GM21515 (cell line): Measurements from ENCODE around the gene SMIM8.
"Not testable (repeated sequence)": the region's sequence is repeated elsewhere in the genome, so short reads cannot be mapped to it uniquely, and the experiment has no call there.

Experiments
- ATAC-seq: cut with Tn5 transposase; IDR thresholded peaks from one replicate; pipeline ENCODE4 v1.9.1; 2021; ENCODE audit not compliant: unreplicated experiment

The SMIM8 gene, protein sequence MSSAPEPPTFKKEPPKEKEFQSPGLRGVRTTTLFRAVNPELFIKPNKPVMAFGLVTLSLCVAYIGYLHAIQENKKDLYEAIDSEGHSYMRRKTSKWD

DNA sequence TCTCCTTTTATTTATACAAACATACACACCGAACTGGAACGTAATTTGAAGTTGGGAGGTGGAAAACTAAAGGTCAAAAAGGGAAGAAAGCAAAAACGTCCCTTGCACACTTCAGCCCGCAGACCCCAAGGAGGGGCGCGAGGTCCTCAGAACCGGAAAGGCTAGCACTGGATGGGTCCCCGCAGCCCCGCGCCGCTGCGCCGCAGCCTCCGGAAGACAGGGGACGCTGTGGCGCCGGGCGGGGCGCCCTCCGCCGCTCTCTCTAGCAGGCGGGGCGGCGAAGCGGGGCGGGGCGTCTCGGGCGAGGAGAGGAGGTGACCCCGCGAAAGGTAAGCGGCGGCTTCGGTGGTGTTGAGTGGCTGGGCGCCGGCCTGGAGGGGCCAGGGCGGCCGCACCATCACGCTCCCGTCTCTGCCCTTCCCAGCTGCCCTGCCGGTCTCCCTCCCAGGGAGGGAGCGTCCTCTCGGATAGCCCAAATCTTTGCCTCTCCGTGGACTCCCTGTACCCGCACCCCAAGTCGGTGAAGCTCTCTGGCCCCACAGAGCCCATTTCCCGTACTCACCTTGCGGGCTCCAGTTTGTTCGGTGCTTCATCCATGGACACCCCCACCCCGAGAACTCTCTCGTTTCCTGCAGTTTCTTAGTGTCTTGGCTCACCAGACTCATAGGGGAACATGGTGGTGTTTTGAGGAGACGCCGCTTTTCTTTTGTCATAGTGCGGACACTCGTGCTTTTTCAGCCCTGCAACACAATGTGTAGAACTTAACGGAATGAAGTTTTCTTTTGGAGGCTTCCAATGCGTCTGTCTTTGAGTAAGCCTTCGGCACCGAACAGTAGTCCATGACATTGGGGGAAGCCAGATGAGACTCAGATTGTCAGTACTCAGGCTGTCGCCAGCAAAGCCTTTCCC is at the start of gene SMIM8:
Gene SMIM8, plus strand, starts transcription at position 285 of the 909 bp plus-strand sequence. CDS start 14,444 bp downstream, outside the sequence.
- peak; percentile 99 for ATAC-seq

DNA sequence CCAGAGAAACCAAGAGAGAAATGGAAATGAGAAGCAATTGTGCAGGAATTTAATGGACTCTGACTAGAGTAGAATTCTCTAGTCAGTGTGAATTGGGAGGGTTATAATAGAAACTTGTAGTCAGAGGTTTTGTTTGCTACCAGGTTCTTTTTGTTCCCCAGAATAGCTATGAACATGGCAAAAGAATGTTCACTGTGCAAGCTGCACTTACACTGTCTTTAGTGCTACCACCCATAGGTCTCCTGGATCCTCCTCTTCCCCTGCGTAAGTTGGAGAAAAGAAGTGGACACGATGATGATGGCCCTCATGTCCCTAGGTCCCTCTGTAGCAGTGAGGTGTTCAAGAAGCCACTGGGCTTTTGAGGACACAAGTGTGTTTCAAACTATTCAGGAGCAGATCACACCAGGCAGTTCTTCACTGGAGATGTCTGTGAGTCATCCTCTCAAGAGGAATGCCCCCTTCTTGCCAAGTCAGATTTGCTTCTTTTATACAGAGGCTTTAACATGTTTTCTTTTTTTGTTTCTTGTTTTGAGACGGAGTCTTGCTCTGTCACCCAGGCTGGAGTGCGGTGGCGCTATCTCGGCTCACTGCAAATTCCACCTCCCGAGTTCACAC is 47.6 kb upstream of the SMIM8 start:
- no peak for ATAC-seq

DNA sequence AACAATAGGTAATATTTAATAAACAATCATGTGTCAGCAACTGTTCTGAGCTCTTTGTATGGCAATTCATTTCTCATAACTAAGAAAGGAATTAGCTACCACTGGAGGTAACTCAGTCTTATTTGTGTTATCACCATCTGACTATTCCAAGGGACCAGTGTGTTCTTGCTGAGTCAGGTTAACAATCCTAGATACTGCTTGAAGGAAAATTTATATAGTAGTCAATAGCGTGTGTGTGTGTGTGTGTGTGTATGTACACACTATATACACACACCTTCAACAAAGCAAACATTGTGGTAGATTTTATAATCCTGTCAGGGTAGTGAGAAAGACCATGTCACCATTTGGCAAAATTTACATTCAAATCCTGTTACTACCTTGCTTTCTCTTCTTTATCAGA is 45.8 kb upstream of the SMIM8 start:
- no peak for ATAC-seq

DNA sequence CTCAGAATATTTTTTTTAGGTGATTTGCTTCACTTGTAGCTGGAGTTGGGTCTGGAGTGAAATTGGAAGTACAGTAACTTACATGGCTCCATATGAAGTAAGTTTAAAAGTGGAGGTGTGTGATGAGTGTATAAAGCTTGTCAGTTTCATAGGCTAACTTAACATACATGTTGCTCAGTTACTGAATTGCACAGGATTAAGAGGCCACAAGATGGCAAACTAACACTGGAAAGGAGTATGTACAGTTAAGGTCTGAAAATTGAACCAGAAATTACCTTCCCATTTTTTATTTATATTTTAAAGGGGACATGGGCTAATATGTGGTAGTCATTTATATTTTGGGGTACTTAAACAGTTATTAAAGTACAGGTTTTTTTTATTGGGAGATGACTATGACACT is 45.3 kb upstream of the SMIM8 start:
- no peak for ATAC-seq

DNA sequence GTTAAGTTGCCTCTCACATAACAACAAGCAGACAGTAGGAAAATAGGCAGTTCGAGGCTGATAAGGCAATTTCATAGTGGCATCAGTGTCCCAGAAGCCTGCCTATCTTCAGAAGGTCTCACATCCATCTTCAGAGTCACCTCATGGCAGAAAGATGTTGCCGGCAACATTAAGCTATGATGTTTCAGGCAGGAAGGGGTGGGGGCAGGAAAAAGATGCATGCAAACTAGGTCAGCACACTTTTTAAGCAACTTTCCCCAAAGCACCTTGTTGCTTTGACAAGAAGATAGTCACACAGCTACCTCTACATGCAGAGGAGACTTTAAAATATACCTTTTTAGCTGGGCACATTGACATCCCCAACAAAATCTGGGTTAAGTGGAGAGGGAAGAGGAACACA is 43.2 kb upstream of the SMIM8 start:
- ATAC-seq = no peak

DNA sequence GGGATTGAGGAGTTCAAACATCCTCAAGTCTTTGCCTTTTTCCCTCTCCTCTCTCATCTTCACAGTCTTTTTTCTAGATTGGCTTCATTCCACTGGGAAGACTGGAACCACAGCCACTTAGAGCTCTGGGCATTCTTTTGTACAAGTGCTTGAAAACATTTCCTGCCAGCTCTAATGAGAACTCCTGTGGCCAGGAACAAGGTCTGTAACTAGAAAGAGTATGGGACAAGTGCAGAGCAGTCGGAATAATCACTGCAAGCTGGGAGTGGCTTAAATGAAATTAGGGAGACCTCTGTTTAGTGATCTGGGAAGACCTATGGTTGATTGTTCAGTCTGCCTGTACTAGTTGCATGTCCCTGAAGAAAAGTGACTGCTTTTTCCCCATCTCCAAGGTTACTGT is 41.0 kb upstream of the SMIM8 start:
- ATAC-seq = no peak

DNA sequence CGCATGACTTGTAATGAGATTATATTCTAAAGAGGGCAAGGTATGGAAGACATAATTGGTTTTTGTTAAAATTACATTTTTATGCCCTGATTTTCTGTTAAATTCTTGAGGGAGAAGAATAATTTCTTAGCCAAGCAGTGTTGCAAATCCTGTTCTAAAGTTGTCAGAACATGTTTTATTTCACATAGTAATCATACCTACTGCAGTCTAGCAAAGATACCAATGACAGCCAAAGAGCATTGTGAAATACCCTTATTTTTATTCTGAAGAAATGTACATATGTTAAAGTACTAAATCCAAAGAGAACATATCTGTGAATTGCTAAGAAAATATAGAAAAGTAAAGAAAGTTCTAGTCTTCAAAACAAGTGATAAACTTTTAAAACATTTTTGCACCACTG is 39.6 kb upstream of the SMIM8 start:
- ATAC-seq = no peak

DNA sequence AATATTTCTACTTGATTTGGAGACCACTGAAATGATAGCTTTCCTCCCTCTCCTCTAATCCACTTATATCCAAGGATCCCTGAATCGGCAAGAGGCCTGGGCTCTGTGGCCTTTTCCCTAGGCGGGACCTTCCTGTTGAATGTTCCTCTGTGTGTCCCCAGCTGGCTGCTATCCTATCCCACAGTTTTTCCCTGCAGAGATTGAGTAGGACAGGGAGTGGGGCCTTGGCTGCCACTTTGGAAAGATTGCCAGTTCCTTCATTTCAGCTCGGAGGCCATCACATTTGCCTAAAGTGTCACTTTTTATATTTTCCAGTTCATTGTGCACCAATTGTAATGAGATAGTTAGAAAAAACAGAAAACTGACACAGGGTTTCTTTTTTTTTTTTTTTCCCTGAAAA is 38.9 kb upstream of the SMIM8 start:
- ATAC-seq = no peak

DNA sequence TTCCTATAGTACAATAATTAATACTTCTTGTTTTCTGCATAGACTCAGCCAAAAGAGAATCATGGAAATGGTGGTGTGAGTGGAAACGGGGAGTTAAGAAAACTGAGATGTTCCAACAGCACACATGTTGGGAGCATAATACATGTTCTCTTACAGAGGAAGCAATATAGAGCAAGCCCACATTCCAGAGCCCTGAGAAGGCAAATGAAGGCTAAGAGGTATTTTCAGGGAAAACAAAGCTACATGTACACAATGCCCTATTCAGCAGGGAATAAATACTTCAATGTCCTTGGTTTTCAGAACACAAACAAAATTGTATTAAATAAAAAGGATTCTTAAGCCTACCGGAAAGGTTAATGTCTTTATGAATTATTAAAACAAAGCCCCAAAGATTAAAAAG is 35.1 kb upstream of the SMIM8 start:
- ATAC-seq = no peak

DNA sequence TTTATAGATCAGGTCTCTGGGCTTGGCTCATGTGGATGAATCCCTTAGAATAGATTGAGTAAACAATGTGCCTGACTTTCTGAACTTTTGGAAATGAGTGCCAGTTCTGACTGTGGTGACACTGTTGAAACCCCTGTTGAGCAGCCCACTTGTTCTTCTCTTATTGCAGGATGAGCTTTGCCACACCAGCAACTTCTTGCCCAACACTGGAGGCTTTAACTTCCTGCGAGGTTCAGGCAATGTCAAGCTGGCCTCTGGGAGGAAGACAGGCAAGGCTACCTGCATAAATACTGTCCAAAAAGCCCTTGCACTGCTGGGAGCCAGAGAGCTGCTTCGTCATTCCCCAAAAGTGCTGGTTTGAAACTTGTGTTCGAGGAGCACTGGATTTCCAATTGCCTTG is 32.8 kb upstream of the SMIM8 start:
- ATAC-seq = no peak

DNA sequence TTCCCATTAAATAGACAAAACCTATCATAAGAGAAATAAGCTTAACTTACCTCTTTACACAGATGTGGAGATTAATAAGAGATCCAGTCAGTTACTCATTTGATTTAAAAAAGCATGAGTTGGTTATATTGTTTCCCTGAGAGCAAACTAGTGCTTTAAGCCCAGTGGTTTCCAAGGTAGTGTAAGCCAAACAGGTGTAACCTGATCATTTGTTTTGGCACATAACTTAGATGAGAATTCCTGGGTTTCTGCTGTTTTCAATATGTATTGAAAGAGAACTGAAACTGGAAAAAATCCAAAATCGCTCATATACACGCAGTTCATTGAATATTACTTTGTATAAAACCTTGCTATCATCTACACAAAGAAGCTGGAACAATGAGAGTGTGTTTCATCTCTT is 30.5 kb upstream of the SMIM8 start:
- no peak for ATAC-seq

DNA sequence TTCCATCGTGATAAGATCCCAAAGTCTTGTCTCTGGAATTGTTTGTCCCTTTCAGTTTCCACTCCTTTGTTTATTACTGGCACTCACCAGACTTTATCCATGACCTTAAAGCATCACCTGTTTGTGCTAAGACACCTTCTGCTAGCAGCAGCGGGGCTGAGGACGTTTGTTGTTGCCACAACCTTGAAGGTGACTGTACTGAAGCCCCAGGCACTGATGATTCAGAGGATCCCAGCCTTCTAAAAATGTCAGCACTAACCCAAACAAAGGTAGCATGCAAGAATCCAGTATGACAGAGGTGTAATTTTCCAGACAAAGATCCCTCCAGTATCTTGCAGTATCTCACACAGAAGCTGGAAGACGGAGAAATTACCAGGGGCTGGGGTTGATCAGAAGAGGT is 28.9 kb upstream of the SMIM8 start:
- ATAC-seq = no peak

DNA sequence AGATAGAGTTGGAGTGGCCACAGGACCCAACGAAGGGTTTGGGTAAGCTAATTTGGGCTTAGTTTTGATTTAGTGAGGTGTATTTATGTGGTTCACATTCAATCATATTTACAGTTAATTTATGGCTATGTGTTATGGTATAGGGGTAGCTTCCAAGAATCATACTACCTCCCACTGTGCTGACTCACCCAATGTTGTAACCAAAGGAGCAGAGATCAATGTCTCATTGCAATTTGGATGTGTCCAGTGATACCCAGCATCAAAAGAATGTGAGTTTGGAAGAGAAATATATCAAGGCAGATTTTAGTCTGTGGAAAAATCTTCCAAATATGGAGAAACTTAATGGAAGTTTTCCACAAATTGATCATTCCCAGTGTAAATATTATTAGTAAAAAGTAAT is 25.3 kb upstream of the SMIM8 start:
- no peak for ATAC-seq

DNA sequence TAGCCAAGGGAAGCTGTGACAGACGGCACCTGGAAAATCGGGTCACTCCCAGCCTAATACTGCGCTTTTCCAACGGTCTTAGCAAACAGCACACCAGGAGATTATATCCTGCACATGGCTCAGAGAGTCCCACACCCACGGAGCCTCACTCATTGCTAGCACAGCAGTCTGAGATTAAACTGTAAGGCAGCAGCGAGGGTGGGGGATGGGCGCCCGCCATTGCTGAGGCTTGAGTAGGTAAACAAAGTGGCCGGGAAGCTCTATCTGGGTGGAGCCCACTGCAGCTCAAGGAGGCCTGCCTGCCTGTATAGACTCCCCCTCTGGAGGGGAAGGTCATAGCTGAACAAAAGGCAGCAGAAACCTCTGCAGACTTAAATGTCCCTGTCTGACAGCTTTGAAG is 21.1 kb upstream of the SMIM8 start:
- ATAC-seq = not testable (repeated sequence)

DNA sequence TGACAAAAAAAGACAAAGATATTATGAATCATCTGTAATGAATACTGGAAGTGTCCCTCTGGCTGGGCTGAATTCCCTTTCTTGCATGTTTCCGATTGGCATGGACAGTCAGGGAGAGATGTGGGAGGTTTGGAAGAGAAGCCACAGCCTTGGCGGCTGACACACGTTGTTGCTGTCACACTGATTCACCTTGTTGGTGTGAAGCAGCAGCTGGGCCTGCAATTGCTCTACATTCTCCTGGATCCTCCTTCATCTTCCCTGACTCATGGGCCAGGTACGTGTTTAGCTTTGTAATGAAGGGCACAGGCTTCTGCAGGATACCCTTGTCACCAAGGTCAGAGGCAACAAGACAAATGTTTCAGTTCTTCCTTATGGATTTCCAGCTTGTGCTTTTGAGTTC is 13.4 kb upstream of the SMIM8 start:
- no peak for ATAC-seq

DNA sequence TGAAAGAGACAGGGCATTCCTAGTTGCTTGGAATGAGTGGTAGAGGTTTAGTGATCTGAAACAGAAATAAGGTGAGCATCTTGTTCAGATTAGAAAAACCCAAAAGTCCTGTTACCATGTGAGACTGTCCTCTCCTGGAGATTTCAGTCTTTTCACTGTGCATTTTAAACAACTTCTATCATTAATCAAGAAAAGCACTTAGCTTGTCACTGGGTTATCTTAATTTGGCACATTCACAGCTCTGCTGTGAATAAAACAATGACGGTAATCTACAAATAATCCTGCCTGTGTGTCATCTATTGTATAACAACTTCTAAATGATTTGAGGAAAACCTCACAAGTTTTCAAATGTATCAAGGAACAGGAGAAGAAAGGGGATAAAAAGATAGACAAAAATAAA is 9.5 kb upstream of the SMIM8 start:
- no peak for ATAC-seq

DNA sequence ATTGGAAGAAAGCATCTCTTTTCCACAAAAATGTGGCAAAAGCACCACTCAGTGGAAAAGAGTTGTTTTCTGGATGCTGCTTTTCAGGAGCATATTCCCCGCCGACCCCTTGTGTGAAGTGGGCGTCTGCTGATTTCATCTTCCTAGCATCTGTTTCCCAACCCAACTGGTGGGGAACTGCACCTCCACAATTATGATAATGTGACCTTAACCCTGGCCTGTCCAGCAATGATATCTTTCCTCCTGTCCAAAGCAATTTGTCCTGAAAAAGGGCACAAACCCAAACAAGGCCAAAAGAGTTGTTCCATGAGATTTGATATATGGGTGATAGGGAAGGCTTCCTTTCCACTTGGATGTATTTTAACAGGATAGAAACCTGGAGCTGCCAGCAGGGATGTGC is 7.3 kb upstream of the SMIM8 start:
- ATAC-seq = no peak

DNA sequence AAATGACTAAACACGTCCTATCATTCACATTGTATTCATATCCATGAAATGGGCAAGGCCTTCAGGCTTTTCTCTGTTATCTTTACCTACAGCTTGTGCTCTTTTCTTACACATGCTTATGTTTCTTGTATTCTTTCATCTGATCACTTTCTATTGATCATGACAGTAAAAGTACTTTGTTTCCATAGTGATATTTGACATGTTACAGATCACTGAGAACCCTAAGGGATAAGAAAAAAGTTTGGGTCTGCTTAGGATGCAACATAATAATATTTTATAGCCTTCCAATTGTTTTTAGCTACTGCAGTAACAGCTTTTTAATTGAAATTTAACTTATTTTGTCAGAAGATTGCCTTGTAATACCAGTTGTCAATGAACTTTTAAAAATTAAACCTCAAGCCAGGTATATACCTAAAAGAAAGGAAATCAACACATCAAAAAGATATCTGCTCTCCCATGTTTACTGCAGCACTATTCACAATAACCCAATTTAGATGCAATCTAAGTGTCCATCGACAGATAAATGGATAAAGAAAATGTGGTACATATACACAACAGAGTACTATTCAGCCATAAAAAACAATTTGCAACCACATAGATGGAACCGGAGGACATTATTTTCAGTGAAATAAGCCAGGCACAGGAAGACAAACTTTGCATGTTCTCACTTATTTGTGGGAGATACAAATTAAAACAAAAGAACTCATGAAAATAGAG is 3.0 kb upstream of the SMIM8 start:
- ATAC-seq = no peak

DNA sequence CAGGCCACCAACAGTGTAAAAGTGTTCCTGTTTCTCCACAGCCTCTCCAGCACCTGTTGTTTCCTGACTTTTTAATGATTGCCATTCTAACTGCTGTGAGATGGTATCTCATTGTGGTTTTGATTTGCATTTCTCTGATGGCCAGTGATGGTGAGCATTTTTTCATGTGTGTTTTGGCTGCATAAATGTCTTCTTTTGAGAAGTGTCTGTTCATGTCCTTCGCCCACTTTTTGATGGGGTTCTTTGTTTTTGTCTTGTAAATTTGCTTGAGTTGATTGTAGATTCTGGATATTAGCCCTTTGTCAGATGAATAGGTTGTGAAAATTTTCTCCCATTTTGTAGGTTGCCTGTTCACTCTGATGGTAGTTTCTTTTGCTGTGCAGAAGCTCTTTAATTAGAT is 1.5 kb downstream of the SMIM8 start:
- ATAC-seq = not testable (repeated sequence)

DNA sequence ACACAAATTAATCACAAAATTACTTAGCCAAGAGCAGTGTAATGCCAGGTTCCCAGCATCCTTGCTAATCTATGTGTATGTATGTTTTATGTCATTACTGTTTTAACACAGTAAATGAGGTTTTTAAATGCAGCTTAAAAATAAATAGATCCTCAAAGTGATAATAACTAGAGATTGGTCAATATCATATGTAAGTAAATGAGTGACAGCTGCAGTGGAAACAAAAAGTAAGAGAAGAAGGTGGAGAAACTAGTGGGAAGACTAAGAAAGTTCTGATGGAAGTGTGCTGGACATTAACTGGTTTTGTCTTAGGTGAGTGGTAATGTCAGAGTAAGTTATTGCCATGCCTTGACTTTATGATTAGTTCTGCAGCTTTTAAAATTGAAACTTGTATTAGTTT is 8.6 kb downstream of the SMIM8 start:
- ATAC-seq = no peak

DNA sequence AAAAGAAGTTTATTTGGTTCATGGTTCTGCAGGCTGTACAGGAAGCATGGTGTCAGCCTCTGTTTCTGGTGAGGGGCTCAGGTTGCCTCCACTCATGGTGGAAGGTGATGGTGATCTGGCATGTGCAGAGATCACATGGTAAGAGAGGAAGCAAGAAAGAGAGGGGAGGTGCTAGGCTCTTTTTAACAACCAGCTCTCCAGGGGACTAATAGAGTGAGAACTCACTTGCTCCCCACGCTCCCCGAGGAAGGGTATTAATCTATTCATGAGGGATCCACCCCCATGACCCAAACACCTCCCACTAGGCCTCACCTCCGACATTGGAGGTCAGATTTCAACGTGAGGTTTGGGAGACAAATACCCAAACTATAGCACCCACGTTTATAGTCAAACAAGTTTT is 10.6 kb downstream of the SMIM8 start:
- ATAC-seq = no peak
